Renal cortex interstitium (tissue), 15 donors: Measurements from ENCODE around the gene GP1BB. TPM values are rescaled to one million over a fixed set of nuclear protein-coding genes. Genes with fewer than 3 reads are reported as not detected.
"Not testable (repeated sequence)": the region's sequence is repeated elsewhere in the genome, so short reads cannot be mapped to it uniquely, and the experiment has no call there.

ENCODE experiments used
- DNase-seq, 11 donors: peaks; one replicate each; pipeline ENCODE4 v3.0.0-alpha.2; 2013; ENCODE audit warnings: low read depth in 9 of 11, low spot score in 4 of 11; ENCODE audit errors: extremely low read depth in 1 of 11
- long read RNA-seq, 16 experiments: transcript quantifications; one replicate each; lab custom pipeline, GENCODE V29; 2026
- polyA plus RNA-seq, 3 donors: library from polyadenylated mRNA; unstranded; fragments of 120-200 nt; gene quantifications; one replicate each; pipeline ENCODE4 v1.2.1, GENCODE V29; 2013; ENCODE audit not compliant: insufficient read length in 3 of 3

Gene GP1BB
- 1 to 10 TPM; 2.8 to 7.0 (median 4.5) TPM for polyA plus RNA-seq
- long read RNA-seq, donor 1, transcript GP1BB-201 (2 exons, 1,553 nt): major isoform, 7 of 7 reads
- long read RNA-seq, donor 1, partial matches to known transcripts: 0 of 7 reads
- long read RNA-seq, donor 1, other reads (novel, unspliced or antisense): 0 of 7 reads
- long read RNA-seq, donor 2, transcript GP1BB-201 (2 exons, 1,553 nt): major isoform, 6 of 6 reads
- long read RNA-seq, donor 2, partial matches to known transcripts: 0 of 6 reads
- long read RNA-seq, donor 2, other reads (novel, unspliced or antisense): 0 of 6 reads
- long read RNA-seq, donor 3, transcript GP1BB-201 (2 exons, 1,553 nt): major isoform, 8 of 8 reads
- long read RNA-seq, donor 3, partial matches to known transcripts: 0 of 8 reads
- long read RNA-seq, donor 3, other reads (novel, unspliced or antisense): 0 of 8 reads
- long read RNA-seq, donor 4, partial matches to known transcripts: 0 of 1 reads
- long read RNA-seq, donor 4, other reads (novel, unspliced or antisense): 0 of 1 reads
- long read RNA-seq, donor 5, partial matches to known transcripts: 6 of 8 reads
- long read RNA-seq, donor 5, other reads (novel, unspliced or antisense): 0 of 8 reads
- long read RNA-seq, donor 6, transcript GP1BB-201 (2 exons, 1,553 nt): major isoform, 5 of 5 reads
- long read RNA-seq, donor 6, partial matches to known transcripts: 0 of 5 reads
- long read RNA-seq, donor 6, other reads (novel, unspliced or antisense): 0 of 5 reads
- long read RNA-seq, donor 7, partial matches to known transcripts: 0 of 2 reads
- long read RNA-seq, donor 7, other reads (novel, unspliced or antisense): 0 of 2 reads
- long read RNA-seq, donor 8, partial matches to known transcripts: 0 of 3 reads
- long read RNA-seq, donor 8, other reads (novel, unspliced or antisense): 0 of 3 reads
- long read RNA-seq, donor 9, transcript GP1BB-201 (2 exons, 1,553 nt): major isoform, 5 of 5 reads
- long read RNA-seq, donor 9, partial matches to known transcripts: 0 of 5 reads
- long read RNA-seq, donor 9, other reads (novel, unspliced or antisense): 0 of 5 reads
- long read RNA-seq, donor 10, transcript GP1BB-201 (2 exons, 1,553 nt): major isoform, 8 of 8 reads
- long read RNA-seq, donor 10, partial matches to known transcripts: 0 of 8 reads
- long read RNA-seq, donor 10, other reads (novel, unspliced or antisense): 0 of 8 reads
- long read RNA-seq, donor 11, partial matches to known transcripts: 0 of 1 reads
- long read RNA-seq, donor 11, other reads (novel, unspliced or antisense): 0 of 1 reads
- long read RNA-seq, donor 12: 0 reads
- long read RNA-seq, donor 13, transcript GP1BB-201 (2 exons, 1,553 nt): major isoform, 10 of 10 reads
- long read RNA-seq, donor 13, partial matches to known transcripts: 0 of 10 reads
- long read RNA-seq, donor 13, other reads (novel, unspliced or antisense): 0 of 10 reads
- long read RNA-seq, donor 14, partial matches to known transcripts: 0 of 4 reads
- long read RNA-seq, donor 14, other reads (novel, unspliced or antisense): 0 of 4 reads
- long read RNA-seq, donor 15, partial matches to known transcripts: 0 of 2 reads
- long read RNA-seq, donor 15, other reads (novel, unspliced or antisense): 0 of 2 reads
- long read RNA-seq, donor 16, transcript GP1BB-201 (2 exons, 1,553 nt): major isoform, 11 of 11 reads
- long read RNA-seq, donor 16, partial matches to known transcripts: 0 of 11 reads
- long read RNA-seq, donor 16, other reads (novel, unspliced or antisense): 0 of 11 reads

- DNase-seq: no peak
These were observed at the start of gene GP1BB for GRCh38 chr22:19723232-19723982. GP1BB (plus strand) TSS chr22:19723539; CDS start chr22:19723570, 31 bp downstream.

GRCh38 chr22:19673660-19674059 is 49.7 kb upstream of the GP1BB start:
- DNase-seq: no peak

- no peak for DNase-seq
These were observed 49.0 kb upstream of the GP1BB start for GRCh38 chr22:19674129-19674928.

- no peak for DNase-seq
These were observed 48.4 kb upstream of the GP1BB start for GRCh38 chr22:19674929-19675253.

- DNase-seq: no peak
These were observed 47.9 kb upstream of the GP1BB start for GRCh38 chr22:19675428-19675827.

GRCh38 chr22:19676437-19676836 is 46.9 kb upstream of the GP1BB start:
- DNase-seq: not testable (repeated sequence)

GRCh38 chr22:19678949-19679521 is 44.3 kb upstream of the GP1BB start:
- no peak for DNase-seq

GRCh38 chr22:19679522-19680101 is 43.7 kb upstream of the GP1BB start:
- no peak for DNase-seq

- DNase-seq: no peak
These were observed 43.0 kb upstream of the GP1BB start for GRCh38 chr22:19680287-19680881.

- no peak for DNase-seq
These were observed 42.2 kb upstream of the GP1BB start for GRCh38 chr22:19680911-19681862.

- DNase-seq: no peak
These were observed 41.5 kb upstream of the GP1BB start for GRCh38 chr22:19681863-19682245.

GRCh38 chr22:19686946-19687345 is 36.4 kb upstream of the GP1BB start:
- DNase-seq: no peak

GRCh38 chr22:19687561-19688300 is 35.6 kb upstream of the GP1BB start:
- no peak for DNase-seq
